Fibroblast of lung (primary cell): Measurements from ENCODE around the gene IGF1.

ENCODE experiments used
- EZH2 ChIP-seq: IDR thresholded peaks from 2 replicates; pipeline ENCODE4 v1.5.1; 2012; ENCODE audit warnings: low read length, control low read depth, mild to moderate bottlenecking; ENCODE audit errors: missing control alignments
- TF ChIP-seq, protein P1 (sequence below), 2 donors: IDR thresholded peaks in 1 of 2; conservative IDR thresholded peaks in 1 of 2; 1 replicate in 1 of 2; 2 replicates in 1 of 2; pipeline ENCODE4 v1.5.1; 2011 to 2012; ENCODE audit warnings: low read length in 2 of 2, control low read depth in 1 of 2, inconsistent platforms in 1 of 2, low read depth in 1 of 2, mild to moderate bottlenecking in 1 of 2

DNA sequence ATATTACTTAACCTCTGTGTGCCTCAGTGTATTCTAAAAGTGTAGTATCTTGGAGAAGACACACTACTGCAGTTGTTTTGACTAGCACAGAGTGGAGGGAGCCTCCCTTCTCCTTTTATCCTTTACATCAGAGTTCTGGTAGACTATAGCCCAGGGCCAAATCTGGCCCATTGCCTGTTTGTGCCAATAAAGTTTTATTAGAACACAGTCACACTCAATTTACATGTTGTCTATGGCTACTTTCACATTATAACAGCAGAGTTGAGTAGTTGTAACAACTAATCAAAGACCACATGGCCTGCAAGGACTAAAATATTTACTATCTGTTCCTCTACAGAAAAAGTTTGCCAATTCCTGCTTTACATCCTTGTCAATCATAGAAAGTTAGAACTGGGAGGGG is 27.7 kb upstream of the IGF1 start:
- TF ChIP-seq, protein P1, sequence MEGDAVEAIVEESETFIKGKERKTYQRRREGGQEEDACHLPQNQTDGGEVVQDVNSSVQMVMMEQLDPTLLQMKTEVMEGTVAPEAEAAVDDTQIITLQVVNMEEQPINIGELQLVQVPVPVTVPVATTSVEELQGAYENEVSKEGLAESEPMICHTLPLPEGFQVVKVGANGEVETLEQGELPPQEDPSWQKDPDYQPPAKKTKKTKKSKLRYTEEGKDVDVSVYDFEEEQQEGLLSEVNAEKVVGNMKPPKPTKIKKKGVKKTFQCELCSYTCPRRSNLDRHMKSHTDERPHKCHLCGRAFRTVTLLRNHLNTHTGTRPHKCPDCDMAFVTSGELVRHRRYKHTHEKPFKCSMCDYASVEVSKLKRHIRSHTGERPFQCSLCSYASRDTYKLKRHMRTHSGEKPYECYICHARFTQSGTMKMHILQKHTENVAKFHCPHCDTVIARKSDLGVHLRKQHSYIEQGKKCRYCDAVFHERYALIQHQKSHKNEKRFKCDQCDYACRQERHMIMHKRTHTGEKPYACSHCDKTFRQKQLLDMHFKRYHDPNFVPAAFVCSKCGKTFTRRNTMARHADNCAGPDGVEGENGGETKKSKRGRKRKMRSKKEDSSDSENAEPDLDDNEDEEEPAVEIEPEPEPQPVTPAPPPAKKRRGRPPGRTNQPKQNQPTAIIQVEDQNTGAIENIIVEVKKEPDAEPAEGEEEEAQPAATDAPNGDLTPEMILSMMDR (conservative IDR thresholded peaks at IDR 0.05 in 1 of 2, IDR thresholded peaks at IDR 0.05 in 1 of 2; ENCODE audit: low read depth in 1 of 2, low read length in 2 of 2) = no peak
- TF ChIP-seq EZH2 = no peak
